ENCODE results near the gene LGALS7B. TPM values are rescaled to one million over a fixed set of nuclear protein-coding genes. Genes with fewer than 3 reads are reported as not detected.
"Not testable (repeated sequence)": the region's sequence is repeated elsewhere in the genome, so short reads cannot be mapped to it uniquely, and the experiment has no call there.

The LGALS7B gene
- total RNA-seq, 1 donor from 2014 or later, result not detected

DNA sequence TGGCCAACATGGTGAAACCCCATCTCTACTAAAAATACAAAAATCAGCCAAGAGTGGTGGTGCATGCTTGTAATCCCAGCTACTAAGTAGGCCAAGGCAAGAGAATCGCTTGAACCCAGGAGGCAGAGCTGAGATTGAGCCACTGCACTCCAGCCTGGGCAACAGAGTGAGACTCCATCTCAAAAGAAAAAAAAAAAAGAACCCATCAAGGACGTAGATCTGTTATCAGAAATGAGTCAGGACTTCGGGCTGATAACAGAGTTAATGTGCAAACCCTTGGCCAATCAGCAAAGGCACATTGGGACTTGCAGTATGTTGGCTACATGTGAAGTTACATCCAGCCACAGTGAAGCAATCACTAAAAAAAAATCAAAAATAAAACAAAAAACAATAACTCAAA is 4.8 kb upstream of the LGALS7B start:
- TF ChIP-seq CTCF (IDR thresholded peaks at IDR 0.05), result no peak
- DNase-seq (ENCODE audit: extremely low spot score, unreplicated experiment), result no peak

GRCh38 chr19:38785187-38785699 is 3.8 kb upstream of the LGALS7B start:
- H3K27me3 Mint-ChIP-seq (ENCODE audit: unreplicated experiment), result peaks cover 14% of the 10 kb centered on the region
- H3K4me1 Mint-ChIP-seq (ENCODE audit: unreplicated experiment), result no peaks in the 10 kb centered on the region
- H3K4me3 Mint-ChIP-seq (ENCODE audit: unreplicated experiment), result no peak overlapping the region
- no peaks in the 10 kb centered on the region for H3K9me3 Mint-ChIP-seq (ENCODE audit: unreplicated experiment)
- no peak for DNase-seq (ENCODE audit: extremely low spot score, unreplicated experiment)
- no peak overlapping the region for H3K27ac Mint-ChIP-seq (ENCODE audit: unreplicated experiment)
- no peaks in the 10 kb centered on the region for H3K36me3 Mint-ChIP-seq (ENCODE audit: unreplicated experiment)
- no peak for TF ChIP-seq CTCF (IDR thresholded peaks at IDR 0.05)

More for the DNA sequence above, 4.8 kb upstream of the LGALS7B start:
- H3K4me1 Mint-ChIP-seq (ENCODE audit: unreplicated experiment), result no peaks in the 10 kb centered on the region
- no peaks in the 10 kb centered on the region for H3K9me3 Mint-ChIP-seq (ENCODE audit: unreplicated experiment)
- H3K36me3 Mint-ChIP-seq (ENCODE audit: unreplicated experiment), result no peaks in the 10 kb centered on the region
- no peak overlapping the region for H3K4me3 Mint-ChIP-seq (ENCODE audit: unreplicated experiment)
- H3K27ac Mint-ChIP-seq (ENCODE audit: unreplicated experiment), result no peak overlapping the region
- peaks cover 23% of the 10 kb centered on the region for H3K27me3 Mint-ChIP-seq (ENCODE audit: unreplicated experiment)

- not testable (repeated sequence) for H3K36me3 Mint-ChIP-seq (ENCODE audit: unreplicated experiment); H3K4me1 Mint-ChIP-seq (ENCODE audit: unreplicated experiment); H3K27ac Mint-ChIP-seq (ENCODE audit: unreplicated experiment); H3K9me3 Mint-ChIP-seq (ENCODE audit: unreplicated experiment); DNase-seq (ENCODE audit: extremely low spot score, unreplicated experiment); H3K27me3 Mint-ChIP-seq (ENCODE audit: unreplicated experiment); H3K4me3 Mint-ChIP-seq (ENCODE audit: unreplicated experiment)
These were observed 2.9 kb upstream of the LGALS7B start for GRCh38 chr19:38786061-38786460.

- no peak overlapping the region for H3K27ac Mint-ChIP-seq (ENCODE audit: unreplicated experiment)
- H3K36me3 Mint-ChIP-seq (ENCODE audit: unreplicated experiment), result no peaks in the 10 kb centered on the region
- no peak for TF ChIP-seq CTCF (IDR thresholded peaks at IDR 0.05)
- no peak overlapping the region for H3K4me3 Mint-ChIP-seq (ENCODE audit: unreplicated experiment)
- no peaks in the 10 kb centered on the region for H3K4me1 Mint-ChIP-seq (ENCODE audit: unreplicated experiment)
- peaks cover 2% of the 10 kb centered on the region for H3K27me3 Mint-ChIP-seq (ENCODE audit: unreplicated experiment)
- no peaks in the 10 kb centered on the region for H3K9me3 Mint-ChIP-seq (ENCODE audit: unreplicated experiment)
- DNase-seq (ENCODE audit: extremely low spot score, unreplicated experiment), result no peak
These were observed 2.3 kb upstream of the LGALS7B start for GRCh38 chr19:38786572-38787265.

DNA sequence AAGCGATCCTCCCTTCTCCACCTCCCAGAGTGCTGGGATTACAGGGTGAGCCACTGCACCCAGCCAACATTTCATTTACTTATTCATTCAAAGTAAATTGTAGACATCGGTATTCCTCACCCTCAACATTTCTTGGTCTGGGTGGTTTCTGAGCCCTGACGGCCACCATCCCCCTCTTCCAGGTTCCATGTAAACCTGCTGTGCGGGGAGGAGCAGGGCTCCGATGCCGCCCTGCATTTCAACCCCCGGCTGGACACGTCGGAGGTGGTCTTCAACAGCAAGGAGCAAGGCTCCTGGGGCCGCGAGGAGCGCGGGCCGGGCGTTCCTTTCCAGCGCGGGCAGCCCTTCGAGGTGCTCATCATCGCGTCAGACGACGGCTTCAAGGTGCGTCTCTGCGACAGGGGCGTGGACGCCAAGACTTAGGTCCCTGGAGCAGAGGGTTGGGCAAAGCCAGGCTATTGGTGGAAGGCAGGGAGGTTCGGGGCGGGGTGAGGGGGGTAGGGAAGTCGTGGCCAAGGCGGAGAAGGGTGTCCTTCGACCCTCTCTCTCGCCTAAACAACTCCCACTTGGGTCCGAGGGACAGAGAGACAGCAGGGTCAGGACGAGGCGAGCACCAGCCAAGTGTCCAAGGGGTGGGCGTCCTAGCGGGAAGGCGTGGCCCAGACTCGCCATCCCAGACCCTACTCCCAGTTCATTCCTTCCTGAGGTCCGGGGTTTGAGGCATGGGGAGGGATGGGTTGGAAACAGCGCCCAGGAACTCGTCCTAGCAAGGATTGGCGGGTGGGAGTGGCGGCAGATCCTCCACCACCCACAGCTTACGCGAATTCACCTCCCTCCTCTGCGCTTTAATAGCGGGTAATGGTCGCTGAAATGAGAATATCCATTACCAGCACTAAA is 1.8 kb downstream of the LGALS7B start:
- not testable (repeated sequence) for H3K27ac Mint-ChIP-seq (ENCODE audit: unreplicated experiment); H3K4me3 Mint-ChIP-seq (ENCODE audit: unreplicated experiment); H3K9me3 Mint-ChIP-seq (ENCODE audit: unreplicated experiment); H3K4me1 Mint-ChIP-seq (ENCODE audit: unreplicated experiment); H3K27me3 Mint-ChIP-seq (ENCODE audit: unreplicated experiment); DNase-seq (ENCODE audit: extremely low spot score, unreplicated experiment); H3K36me3 Mint-ChIP-seq (ENCODE audit: unreplicated experiment)

GRCh38 chr19:38791451-38792064 is 2.6 kb downstream of the LGALS7B start:
- not testable (repeated sequence) for H3K36me3 Mint-ChIP-seq (ENCODE audit: unreplicated experiment); H3K9me3 Mint-ChIP-seq (ENCODE audit: unreplicated experiment)

More at GRCh38 chr19:38791451-38792064, 2.6 kb downstream of the LGALS7B start:
- not testable (repeated sequence) for H3K27ac Mint-ChIP-seq (ENCODE audit: unreplicated experiment); H3K27me3 Mint-ChIP-seq (ENCODE audit: unreplicated experiment); H3K4me1 Mint-ChIP-seq (ENCODE audit: unreplicated experiment); H3K4me3 Mint-ChIP-seq (ENCODE audit: unreplicated experiment); DNase-seq (ENCODE audit: extremely low spot score, unreplicated experiment)

Measured in osteocyte (in vitro differentiated cells).